T47D (cell line): ENCODE measurements around the gene MPND.

Experiments used
- DNase-seq, 2 experiments: peaks; one replicate each; pipeline versions ENCODE4 v3.0.0 to v3.0.0-alpha.2; 2011 to 2012; ENCODE audit warnings: low read depth in 1 of 2, low spot score in 1 of 2
- JUND ChIP-seq: IDR thresholded peaks from 2 replicates; pipeline ENCODE4 v1.6.1; 2012; ENCODE audit warnings: low read depth
- in situ Hi-C: cut with HindIII; loops from 2 replicates; pipeline ENCODE4 v1.10.0; 2016; ENCODE audit warnings: low sequenced_read_pairs, low pct_unique_long_range_greater_than_20kb

Gene MPND

DNA sequence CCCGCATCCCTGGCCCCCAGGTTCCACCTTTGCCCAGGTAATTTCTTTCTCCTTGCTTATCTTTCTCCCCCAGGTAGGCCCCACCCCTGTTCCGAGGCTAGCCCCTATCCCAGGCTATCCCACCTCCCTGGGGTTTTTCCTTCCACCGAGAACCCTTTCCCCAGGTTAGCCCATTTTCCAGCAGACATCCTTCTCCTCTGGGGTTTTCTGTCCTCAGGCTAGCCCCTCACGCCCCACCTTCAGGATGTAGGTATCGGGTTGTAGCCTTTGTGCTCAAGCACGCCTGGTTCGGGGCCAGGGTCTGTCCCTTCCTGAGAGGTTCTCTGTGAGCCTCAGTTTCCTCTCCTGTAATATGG is 38.1 kb upstream of the MPND start:
- no peak for TF ChIP-seq JUND
- in situ Hi-C loops = no loop called here
- DNase-seq = no peak

DNA sequence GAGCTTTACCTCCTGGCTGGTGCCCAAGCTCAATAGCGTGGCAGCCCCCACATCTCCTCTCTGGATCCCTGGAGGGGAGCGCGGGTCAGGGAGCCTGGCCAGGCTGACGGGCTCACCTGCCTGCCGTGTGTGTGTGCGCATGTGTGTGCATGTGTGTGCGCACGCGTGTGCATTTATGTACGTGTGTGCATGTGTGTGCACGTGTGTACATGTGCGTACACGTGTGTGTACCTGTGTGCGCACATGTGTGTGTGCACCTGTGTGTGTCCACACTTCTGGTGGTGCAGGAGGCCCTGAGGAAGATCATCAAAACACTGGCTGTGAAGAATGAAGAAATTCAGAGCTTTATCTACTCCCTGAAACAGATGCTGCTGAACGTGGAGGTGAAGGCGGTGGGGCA is 37.7 kb upstream of the MPND start:
- in situ Hi-C loops = no loop called here
- no peak for DNase-seq
- TF ChIP-seq JUND = no peak

GRCh38 chr19:4310247-4311121 is 32.9 kb upstream of the MPND start:
- TF ChIP-seq JUND = no peak
- peak in 1 of 2 experiments; percentile 97 for DNase-seq
- in situ Hi-C loops = no loop called here

DNA sequence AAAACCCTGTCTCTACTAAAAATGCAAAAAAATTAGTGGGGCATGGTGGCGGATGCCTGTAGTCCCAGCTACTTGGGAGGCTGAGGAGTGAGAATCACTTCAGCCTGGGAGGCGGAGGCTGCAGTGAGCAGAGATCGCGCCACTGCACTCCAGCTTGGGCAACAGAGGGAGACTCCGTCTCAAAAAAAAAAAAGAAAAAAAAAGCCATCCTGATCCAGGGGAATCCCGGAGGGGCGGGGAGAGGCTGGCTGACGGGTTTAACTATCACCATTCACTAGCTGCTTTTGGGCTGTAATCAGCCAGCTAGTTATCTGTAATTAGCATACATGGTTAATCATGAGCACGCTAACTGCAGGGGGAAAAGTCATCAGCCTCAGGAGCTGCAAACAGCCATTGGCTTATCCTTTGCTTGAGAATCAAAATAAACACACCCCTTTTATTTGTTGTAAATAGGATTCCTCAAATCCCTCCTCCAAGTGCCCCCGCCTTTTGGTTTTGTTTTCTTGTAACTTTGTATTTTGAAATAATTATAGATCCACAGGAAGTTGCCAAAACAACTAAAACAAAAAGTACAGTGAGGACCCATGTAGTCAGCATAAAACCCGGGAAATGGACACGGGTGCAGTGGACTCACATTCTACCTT is 29.4 kb upstream of the MPND start:
- TF ChIP-seq JUND = no peak
- in situ Hi-C loops = no loop called here
- no peak for DNase-seq

DNA sequence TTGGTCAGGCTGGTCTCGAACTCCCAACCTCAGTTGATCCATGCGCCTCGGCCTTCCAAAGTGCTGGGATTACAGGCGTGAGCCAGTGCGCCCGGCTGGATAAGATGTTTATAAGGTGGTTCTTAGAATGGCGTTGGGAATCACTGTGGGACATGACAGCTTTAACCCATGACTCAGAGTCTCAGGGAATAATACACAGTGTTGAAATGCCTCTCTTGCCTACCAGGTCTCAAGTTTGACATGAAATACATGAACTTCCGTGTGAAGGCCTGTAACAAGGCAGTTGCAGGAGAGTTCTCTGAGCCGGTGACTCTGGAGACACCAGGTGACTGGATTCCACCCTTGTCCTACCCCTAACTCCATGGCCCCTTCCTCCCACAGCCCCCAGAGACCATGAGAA is 26.4 kb upstream of the MPND start:
- DNase-seq = no peak
- no peak for TF ChIP-seq JUND
- in situ Hi-C loops = no loop called here

- in situ Hi-C loops = no loop called here
- DNase-seq = no peak
- no peak for TF ChIP-seq JUND
Measured at GRCh38 chr19:4318460-4318859, 24.9 kb upstream of the MPND start.

GRCh38 chr19:4319067-4319718 is 24.2 kb upstream of the MPND start:
- in situ Hi-C loops = no loop called here

GRCh38 chr19:4320419-4320818 is 22.9 kb upstream of the MPND start:
- no peak for DNase-seq
- in situ Hi-C loops = no loop called here
- no peak for TF ChIP-seq JUND

More at GRCh38 chr19:4319067-4319718, 24.2 kb upstream of the MPND start:
- DNase-seq = no peak
- no peak for TF ChIP-seq JUND

DNA sequence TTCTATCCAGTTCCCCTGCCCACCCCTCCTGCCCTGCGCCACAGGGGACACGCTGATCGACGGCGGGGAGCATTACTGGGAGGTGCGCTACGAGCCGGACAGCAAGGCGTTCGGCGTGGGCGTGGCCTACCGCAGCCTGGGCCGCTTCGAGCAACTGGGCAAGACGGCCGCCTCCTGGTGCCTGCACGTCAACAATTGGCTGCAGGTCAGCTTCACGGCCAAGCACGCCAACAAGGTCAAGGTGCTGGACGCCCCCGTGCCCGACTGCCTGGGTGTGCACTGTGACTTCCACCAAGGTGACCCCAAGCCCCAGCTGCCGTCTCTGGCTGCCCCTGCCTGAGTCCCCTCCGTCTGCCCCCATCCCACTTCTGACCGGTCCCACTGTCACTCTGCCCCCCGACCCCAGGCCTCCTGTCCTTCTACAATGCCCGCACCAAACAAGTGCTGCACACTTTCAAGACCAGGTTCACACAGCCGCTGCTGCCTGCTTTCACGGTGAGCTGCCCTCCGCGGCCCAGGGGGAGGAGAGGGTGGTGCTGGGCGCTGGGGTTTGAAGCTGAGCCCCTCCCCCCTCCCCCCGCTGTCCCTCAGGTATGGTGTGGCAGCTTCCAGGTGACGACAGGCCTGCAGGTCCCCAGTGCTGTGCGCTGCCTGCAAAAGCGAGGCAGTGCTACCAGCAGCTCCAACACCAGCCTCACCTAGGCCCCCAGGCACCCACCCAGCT is 20.3 kb upstream of the MPND start:
- in situ Hi-C loops = no loop called here
- no peak for DNase-seq
- no peak for TF ChIP-seq JUND

- no peak for TF ChIP-seq JUND
- in situ Hi-C loops = no loop called here
- DNase-seq = no peak
Measured at GRCh38 chr19:4323692-4324091, 19.7 kb upstream of the MPND start.

DNA sequence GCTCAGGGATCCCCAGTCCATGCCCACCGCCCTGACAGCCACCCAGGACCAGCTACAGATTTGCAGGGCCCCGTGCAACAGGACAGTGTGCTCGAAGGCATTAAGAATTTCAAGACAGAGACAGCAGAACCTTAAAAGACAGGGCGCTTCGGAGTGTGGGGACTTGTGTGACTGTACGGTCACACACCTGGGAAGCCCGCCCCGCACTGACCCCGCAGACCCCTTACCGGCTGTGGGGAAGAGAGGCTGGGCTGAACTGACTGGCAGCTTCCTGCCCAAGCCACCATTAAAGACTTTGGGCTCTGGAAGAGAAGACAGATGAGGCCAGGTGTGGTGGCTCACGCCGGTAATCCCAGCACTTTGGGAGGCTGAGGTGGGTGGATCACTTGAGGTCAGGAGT is 19.1 kb upstream of the MPND start:
- in situ Hi-C loops = no loop called here
- no peak for TF ChIP-seq JUND
- DNase-seq = no peak

DNA sequence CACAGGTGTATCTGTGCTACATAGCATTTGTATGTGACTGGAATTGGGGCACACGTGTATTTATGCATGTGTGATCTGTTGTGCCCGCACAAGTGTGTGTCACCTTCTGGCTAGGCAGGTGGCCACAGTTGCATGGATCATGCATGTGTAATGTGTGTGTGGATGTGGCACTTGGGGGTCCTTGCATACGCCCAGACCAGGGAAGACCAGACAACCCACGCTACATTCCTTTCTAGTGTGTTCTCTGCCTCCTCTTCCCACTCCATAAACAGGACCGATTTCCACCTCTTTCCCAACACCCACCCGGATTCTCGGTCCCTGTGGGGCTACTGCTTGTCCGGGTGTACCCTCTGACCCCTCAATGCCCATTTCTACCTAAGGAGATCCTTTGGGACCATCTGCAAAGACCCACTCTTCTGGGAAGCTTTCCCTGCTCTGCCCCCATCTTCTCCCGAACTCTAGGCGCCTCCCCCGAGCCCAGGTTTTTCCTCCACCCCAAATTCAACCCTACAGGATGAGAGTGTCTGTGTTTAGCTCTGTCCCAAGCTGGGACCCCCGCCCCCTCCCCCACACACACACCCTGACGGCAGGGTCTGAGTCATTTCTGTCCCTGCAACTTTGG is 17.0 kb upstream of the MPND start:
- no peak for TF ChIP-seq JUND
- in situ Hi-C loops = no loop called here
- DNase-seq = no peak

DNA sequence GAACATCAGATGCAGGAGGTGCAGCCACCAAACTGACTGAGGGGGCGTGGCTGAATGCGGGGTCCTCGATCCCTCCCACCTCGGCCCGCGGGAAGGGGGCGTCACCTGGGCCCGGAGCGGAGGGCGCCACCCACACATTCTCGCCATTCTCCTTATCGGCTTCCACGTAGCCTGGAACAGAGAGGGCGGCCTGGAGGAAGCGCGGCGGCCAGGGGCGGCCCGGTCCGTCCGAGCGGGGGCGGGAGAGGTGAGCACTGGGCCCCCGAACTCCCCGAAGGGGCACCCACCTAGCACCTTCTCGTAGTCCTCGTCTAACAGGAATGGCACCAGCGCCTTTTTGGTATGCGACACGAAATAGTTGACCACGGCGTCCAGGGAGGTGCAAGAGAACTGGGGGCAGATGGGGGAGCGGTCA is 16.5 kb upstream of the MPND start:
- no peak for TF ChIP-seq JUND
- no peak for DNase-seq
- in situ Hi-C loops = no loop called here
